ENCODE results near the gene NTSR2.

- no peak for TF ChIP-seq CTCF (IDR thresholded peaks at IDR 0.05; ENCODE audit: low read length)
- TF ChIP-seq EZH2 (IDR thresholded peaks at IDR 0.05; ENCODE audit: borderline replicate concordance, low read length): no peak
Observed at GRCh38 chr2:11687736-11688135, 17.7 kb upstream of the NTSR2 start.

All from OCI-LY1 (cell line).